AG04450 (cell line): ENCODE measurements around the gene CLDN22. TPM values are rescaled to one million over a fixed set of nuclear protein-coding genes. Genes with fewer than 3 reads are reported as not detected.

Experiments used
- CTCF ChIA-PET: fragments of 300-600, 350-600 bp; formaldehyde crosslinking; extraction: SDS; loops from one replicate; lab custom pipeline; 2022; ENCODE audit warnings: antibody characterized with exemption, inconsistent platforms; lab: Charles Lee
- POLR2A ChIA-PET: fragments of 350-600 bp; formaldehyde crosslinking; extraction: SDS; loops from one replicate; lab custom pipeline; 2021; ENCODE audit warnings: antibody characterized with exemption, inconsistent platforms; lab: Yijun Ruan, JAX
- DNase-seq: peaks from one replicate; pipeline ENCODE4 v3.0.0-alpha.2; 2011; ENCODE audit warnings: low read depth, low spot score
- H3K27ac ChIP-seq: one replicate; pipeline ENCODE4 v1.5.1; 2012; ENCODE audit warnings: low read depth, low read length, control low read depth
- H3K27me3 ChIP-seq: one replicate; pipeline ENCODE4 v1.6.0; 2012; ENCODE audit warnings: low read length; ENCODE audit not compliant: control insufficient read depth, insufficient read depth
- H3K4me3 ChIP-seq: 2 replicates; pipeline ENCODE4 v1.5.1; 2011; ENCODE audit warnings: mild to moderate bottlenecking, low read depth, low read length, control low read depth
- H3K9me3 ChIP-seq: 2 replicates; pipeline ENCODE4 v1.5.1; 2012; ENCODE audit warnings: low read length; ENCODE audit not compliant: control insufficient read depth, insufficient read depth
- CTCF ChIP-seq: IDR thresholded peaks from 2 replicates; pipeline ENCODE4 v1.5.1; 2011; ENCODE audit warnings: low read depth, low read length, control low read depth, inconsistent platforms
- polyA minus RNA-seq: library from RNA; depleted of rRNA, polyadenylated mRNA; stranded (reverse); fragments of >200 nt; gene quantifications from 2 replicates; pipeline ENCODE4 v1.2.3, GENCODE V29; 2011; rRNA and poly(A)+ RNA removed
- polyA plus RNA-seq: library from polyadenylated mRNA; depleted of rRNA; stranded (reverse); fragments of >200 nt; gene quantifications from 2 replicates; pipeline ENCODE4 v1.2.3, GENCODE V29; 2011; rRNA removed

CLDN22 gene
- not detected in 2 replicates for polyA plus RNA-seq
- polyA minus RNA-seq, result not detected in 2 replicates

- DNase-seq, result peak; percentile 21
- CTCF ChIA-PET, result no interaction called here
These were observed at the start of gene CLDN22 for GRCh38 chr4:183320211-183321059. CLDN22 (minus strand) TSS chr4:183320276; CDS start chr4:183320218, 58 bp downstream.

GRCh38 chr4:183369073-183369472 lies 49.0 kb upstream of the CLDN22 start:
- no peak for DNase-seq
- Histone ChIP-seq H3K27me3 (peaks cover 3% of the 10 kb centered on the region), H3K9me3 (peaks cover 4% of the 10 kb centered on the region; the same call in 1 of the 2 replicates), H3K27ac (no peak overlapping the region), H3K4me3 (no peak overlapping the region)
- TF ChIP-seq CTCF, result no peak
- POLR2A ChIA-PET, result no interaction called here
- CTCF ChIA-PET, result no interaction called here

More at GRCh38 chr4:183320211-183321059, at the start of gene CLDN22:
- Histone ChIP-seq H3K27ac (no peak within 1 kb of the TSS), H3K9me3 (no peaks in the 10 kb centered on the region; the same call in 1 of the 2 replicates), H3K4me3 (no peak within 1 kb of the TSS), H3K27me3 (no peaks in the 10 kb centered on the region)
- TF ChIP-seq CTCF, result no peak
- POLR2A ChIA-PET, result no interaction called here

- no peak overlapping the region for H3K4me3 ChIP-seq
- CTCF ChIA-PET, result no interaction called here
- no peak for DNase-seq
- H3K27ac ChIP-seq, result no peak overlapping the region
- no peak for TF ChIP-seq CTCF
- POLR2A ChIA-PET, result interaction anchor here (0.9 kb wide), 1 partner anchor 32 kb away, joined by 3 read pairs; no protein-coding TSS in a partner anchor
- no peaks in the 10 kb centered on the region for H3K9me3 ChIP-seq
- H3K27me3 ChIP-seq, result no peaks in the 10 kb centered on the region
These were observed 46.2 kb upstream of the CLDN22 start for GRCh38 chr4:183366206-183366835.

- H3K9me3 ChIP-seq, result no peaks in the 10 kb centered on the region
- H3K27me3 ChIP-seq, result no peaks in the 10 kb centered on the region
- H3K4me3 ChIP-seq, result no peak overlapping the region
- H3K27ac ChIP-seq, result no peak overlapping the region
- ChIA-PET POLR2A (no interaction called here), CTCF (interaction anchor here (0.6 kb wide), 1 partner anchor 114 kb away, joined by 4 read pairs; no protein-coding TSS in a partner anchor)
- no peak for DNase-seq
- TF ChIP-seq CTCF, result no peak
These were observed 43.9 kb upstream of the CLDN22 start for GRCh38 chr4:183364025-183364424.
